ENCODE results near the gene CLEC18B.
"Not testable (repeated sequence)": the region's sequence is repeated elsewhere in the genome, so short reads cannot be mapped to it uniquely, and the experiment has no call there.

DNA sequence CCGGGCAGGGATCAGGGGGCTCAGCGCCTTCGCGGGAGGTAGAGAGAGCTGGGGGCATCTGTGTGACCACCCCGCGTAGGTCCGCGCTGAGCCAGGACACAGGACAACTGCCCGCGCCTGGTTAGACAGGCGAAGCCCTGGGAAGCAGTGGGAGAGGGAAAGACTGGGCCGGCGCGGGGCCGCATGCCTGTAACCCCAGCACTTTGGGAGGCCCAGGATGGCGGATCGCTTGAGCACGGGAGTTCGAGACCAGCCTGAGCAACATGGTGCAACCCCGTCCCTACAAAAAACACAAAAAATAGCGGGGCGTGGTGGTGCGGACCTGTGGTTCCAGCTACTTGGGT lies 13.9 kb downstream of the CLEC18B start:
- TF ChIP-seq, protein P1, sequence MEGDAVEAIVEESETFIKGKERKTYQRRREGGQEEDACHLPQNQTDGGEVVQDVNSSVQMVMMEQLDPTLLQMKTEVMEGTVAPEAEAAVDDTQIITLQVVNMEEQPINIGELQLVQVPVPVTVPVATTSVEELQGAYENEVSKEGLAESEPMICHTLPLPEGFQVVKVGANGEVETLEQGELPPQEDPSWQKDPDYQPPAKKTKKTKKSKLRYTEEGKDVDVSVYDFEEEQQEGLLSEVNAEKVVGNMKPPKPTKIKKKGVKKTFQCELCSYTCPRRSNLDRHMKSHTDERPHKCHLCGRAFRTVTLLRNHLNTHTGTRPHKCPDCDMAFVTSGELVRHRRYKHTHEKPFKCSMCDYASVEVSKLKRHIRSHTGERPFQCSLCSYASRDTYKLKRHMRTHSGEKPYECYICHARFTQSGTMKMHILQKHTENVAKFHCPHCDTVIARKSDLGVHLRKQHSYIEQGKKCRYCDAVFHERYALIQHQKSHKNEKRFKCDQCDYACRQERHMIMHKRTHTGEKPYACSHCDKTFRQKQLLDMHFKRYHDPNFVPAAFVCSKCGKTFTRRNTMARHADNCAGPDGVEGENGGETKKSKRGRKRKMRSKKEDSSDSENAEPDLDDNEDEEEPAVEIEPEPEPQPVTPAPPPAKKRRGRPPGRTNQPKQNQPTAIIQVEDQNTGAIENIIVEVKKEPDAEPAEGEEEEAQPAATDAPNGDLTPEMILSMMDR (IDR thresholded peaks at IDR 0.05): not testable (repeated sequence)
- TF ChIP-seq POLR2A (IDR thresholded peaks at IDR 0.05): not testable (repeated sequence)
